ENCODE results near the gene SUPT3H. TPM values are rescaled to one million over a fixed set of nuclear protein-coding genes. Genes with fewer than 3 reads are reported as not detected.

SUPT3H gene
- total RNA-seq, 1 donor from 2014 or later = 13.3 TPM

GRCh38 chr6:44966449-44967092 is 411.2 kb downstream of the SUPT3H start:
- TF ChIP-seq CTCF (IDR thresholded peaks at IDR 0.05) = no peak
- no peak for DNase-seq (ENCODE audit: low spot score)
- peaks cover 2% of the 10 kb centered on the region for H3K9me3 Mint-ChIP-seq (ENCODE audit: low read depth)
- peaks cover 11% of the 10 kb centered on the region for H3K4me1 Mint-ChIP-seq (ENCODE audit: low read depth)
- no peaks in the 10 kb centered on the region for H3K27me3 Mint-ChIP-seq (ENCODE audit: low read depth)
- H3K27ac Mint-ChIP-seq (ENCODE audit: unreplicated experiment) = no peak overlapping the region
- H3K36me3 Mint-ChIP-seq (ENCODE audit: low read depth) = no peaks in the 10 kb centered on the region
- H3K4me3 Mint-ChIP-seq (ENCODE audit: unreplicated experiment) = no peak overlapping the region

- Mint-ChIP-seq H3K4me3 (ENCODE audit: unreplicated experiment) (no peak overlapping the region), H3K27ac (ENCODE audit: unreplicated experiment) (no peak overlapping the region), H3K9me3 (ENCODE audit: low read depth) (no peaks in the 10 kb centered on the region), H3K27me3 (ENCODE audit: low read depth) (no peaks in the 10 kb centered on the region), H3K4me1 (ENCODE audit: low read depth) (peaks cover 15% of the 10 kb centered on the region), H3K36me3 (ENCODE audit: low read depth) (peaks cover 3% of the 10 kb centered on the region)
- TF ChIP-seq CTCF (IDR thresholded peaks at IDR 0.05) = no peak
- DNase-seq (ENCODE audit: low spot score) = no peak
Observed at GRCh38 chr6:44965708-44966107, 412.0 kb downstream of the SUPT3H start.

GRCh38 chr6:44960898-44961297 is 416.8 kb downstream of the SUPT3H start:
- Mint-ChIP-seq H3K4me1 (ENCODE audit: low read depth) (peaks cover 8% of the 10 kb centered on the region), H3K4me3 (ENCODE audit: unreplicated experiment) (no peak overlapping the region), H3K27me3 (ENCODE audit: low read depth) (no peaks in the 10 kb centered on the region), H3K9me3 (ENCODE audit: low read depth) (no peaks in the 10 kb centered on the region), H3K36me3 (ENCODE audit: low read depth) (peaks cover 3% of the 10 kb centered on the region), H3K27ac (ENCODE audit: unreplicated experiment) (no peak overlapping the region)
- TF ChIP-seq CTCF (IDR thresholded peaks at IDR 0.05) = no peak
- no peak for DNase-seq (ENCODE audit: low spot score)

GRCh38 chr6:44959651-44960050 is 418.1 kb downstream of the SUPT3H start:
- H3K4me3 Mint-ChIP-seq (ENCODE audit: unreplicated experiment) = no peak overlapping the region
- TF ChIP-seq CTCF (IDR thresholded peaks at IDR 0.05) = no peak
- H3K27ac Mint-ChIP-seq (ENCODE audit: unreplicated experiment) = no peak overlapping the region
- no peaks in the 10 kb centered on the region for H3K27me3 Mint-ChIP-seq (ENCODE audit: low read depth)
- H3K9me3 Mint-ChIP-seq (ENCODE audit: low read depth) = no peaks in the 10 kb centered on the region
- H3K36me3 Mint-ChIP-seq (ENCODE audit: low read depth) = peaks cover 3% of the 10 kb centered on the region
- DNase-seq (ENCODE audit: low spot score) = no peak
- H3K4me1 Mint-ChIP-seq (ENCODE audit: low read depth) = peaks cover 8% of the 10 kb centered on the region

GRCh38 chr6:44957156-44957555 is 420.6 kb downstream of the SUPT3H start:
- Mint-ChIP-seq H3K27ac (ENCODE audit: unreplicated experiment) (no peak overlapping the region), H3K36me3 (ENCODE audit: low read depth) (peaks cover 3% of the 10 kb centered on the region), H3K9me3 (ENCODE audit: low read depth) (no peaks in the 10 kb centered on the region), H3K27me3 (ENCODE audit: low read depth) (no peaks in the 10 kb centered on the region), H3K4me1 (ENCODE audit: low read depth) (peaks cover 8% of the 10 kb centered on the region), H3K4me3 (ENCODE audit: unreplicated experiment) (no peak overlapping the region)
- DNase-seq (ENCODE audit: low spot score) = no peak
- TF ChIP-seq CTCF (IDR thresholded peaks at IDR 0.05) = no peak

Measured in chondrocyte (in vitro differentiated cells).